ENCODE results near the gene UCK1. TPM values are rescaled to one million over a fixed set of nuclear protein-coding genes. Genes with fewer than 3 reads are reported as not detected.

The UCK1 gene
- polyA plus RNA-seq, 3 donors, result 15.9 to 19.9 (median 16.3) TPM

- no peak for TF ChIP-seq CTCF (IDR thresholded peaks at IDR 0.05)
- H3K79me2 ChIP-seq (ENCODE audit: insufficient read depth, low read length), result no peaks in the 10 kb centered on the region
- H3K9ac ChIP-seq (ENCODE audit: insufficient read depth, low read length, poor library complexity, severe bottlenecking), result no peak overlapping the region
- no peak for DNase-seq
- H3K4me2 ChIP-seq (replicated peaks; ENCODE audit: extremely low read depth, low read length, poor library complexity, severe bottlenecking), result no peak overlapping the region
- H3K4me1 ChIP-seq (ENCODE audit: control insufficient read depth in 1 of 2, insufficient read depth in 2 of 2, low read length in 2 of 2), result no peaks in the 10 kb centered on the region
- Mint-ChIP-seq H3K27me3 (ENCODE audit: low read depth in 3 of 3) (peaks cover 69 to 79% (median 69%) of the 10 kb centered on the region in 3 donors), H3K9me3 (peaks cover 15 to 63% (median 50%) of the 10 kb centered on the region in 7 donors), H3K4me1 (peaks cover 6% of the 10 kb centered on the region), H3K36me3 (peaks cover 10 to 16% of the 10 kb centered on the region in 2 donors), H3K27ac (no peak overlapping the region), H3K4me3 (peak overlapping the region in 1 of 2 donors; percentile 85)
- no peaks in the 10 kb centered on the region for H3K36me3 ChIP-seq (replicated peaks in 1 of 2; ENCODE audit: control insufficient read depth in 1 of 2, insufficient read depth in 2 of 2, low read length in 2 of 2)
- intact Hi-C loops (cut with micrococcal nuclease), result no loop called here
- no peaks in the 10 kb centered on the region for H4K20me1 ChIP-seq (ENCODE audit: insufficient read depth, low read length)
- no peak overlapping the region for H3K4me3 ChIP-seq (replicated peaks in 1 of 3; ENCODE audit: low read depth in 2 of 3, low read length in 3 of 3)
- peaks cover 30 to 53% of the 10 kb centered on the region in 2 donors for H3K27me3 ChIP-seq (ENCODE audit: control insufficient read depth in 2 of 2, insufficient read depth in 2 of 2, low read length in 2 of 2)
- WGBS (ENCODE audit: insufficient coverage), result 7% methylated on average over 29 of the region's 30 CpGs
- no peak overlapping the region for H2AFZ ChIP-seq (ENCODE audit: insufficient read depth, low read depth, low read length, poor library complexity, severe bottlenecking)
- no peak overlapping the region for H3K27ac ChIP-seq (ENCODE audit: low read depth in 1 of 2, low read length in 2 of 2)
- peaks cover 39 to 45% of the 10 kb centered on the region in 2 donors for H3K9me3 ChIP-seq (replicated peaks in 1 of 2; ENCODE audit: control insufficient read depth in 1 of 2, insufficient read depth in 1 of 2, low read length in 2 of 2)
Measured at GRCh38 chr9:131545786-131546335, 14.8 kb upstream of the UCK1 start.

- peaks cover 15 to 63% (median 50%) of the 10 kb centered on the region in 7 donors for H3K9me3 Mint-ChIP-seq
- H3K4me3 ChIP-seq (replicated peaks in 1 of 3; ENCODE audit: low read depth in 2 of 3, low read length in 3 of 3), result no peak within 1 kb of the TSS
- H3K9me3 ChIP-seq (replicated peaks in 1 of 2; ENCODE audit: control insufficient read depth in 1 of 2, insufficient read depth in 1 of 2, low read length in 2 of 2), result peaks cover 39 to 45% of the 10 kb centered on the region in 2 donors
Measured at GRCh38 chr9:131545003-131545785, 14.1 kb upstream of the UCK1 start, which contains the start of gene PRRT1B. TSS of gene PRRT1B (plus strand) at chr9:131545523. CDS start at chr9:131545616, 93 bp downstream.

More at GRCh38 chr9:131545003-131545785, 14.1 kb upstream of the UCK1 start, which contains the start of gene PRRT1B:
- Mint-ChIP-seq H3K4me1 (peaks cover 6% of the 10 kb centered on the region), H3K36me3 (peaks cover 10 to 16% of the 10 kb centered on the region in 2 donors), H3K4me3 (peak within 1 kb of the TSS in 1 of 2 donors; percentile 85), H3K27me3 (ENCODE audit: low read depth in 3 of 3) (peaks cover 67 to 77% (median 68%) of the 10 kb centered on the region in 3 donors), H3K27ac (no peak within 1 kb of the TSS)
- Histone ChIP-seq H2AFZ (ENCODE audit: insufficient read depth, low read depth, low read length, poor library complexity, severe bottlenecking) (no peak within 1 kb of the TSS), H3K4me2 (replicated peaks; ENCODE audit: extremely low read depth, low read length, poor library complexity, severe bottlenecking) (no peak within 1 kb of the TSS), H4K20me1 (ENCODE audit: insufficient read depth, low read length) (no peaks in the 10 kb centered on the region), H3K27ac (ENCODE audit: low read depth in 1 of 2, low read length in 2 of 2) (no peak within 1 kb of the TSS), H3K36me3 (replicated peaks in 1 of 2; ENCODE audit: control insufficient read depth in 1 of 2, insufficient read depth in 2 of 2, low read length in 2 of 2) (no peaks in the 10 kb centered on the region), H3K79me2 (ENCODE audit: insufficient read depth, low read length) (no peaks in the 10 kb centered on the region), H3K4me1 (ENCODE audit: control insufficient read depth in 1 of 2, insufficient read depth in 2 of 2, low read length in 2 of 2) (no peaks in the 10 kb centered on the region), H3K9ac (ENCODE audit: insufficient read depth, low read length, poor library complexity, severe bottlenecking) (no peak within 1 kb of the TSS), H3K27me3 (ENCODE audit: control insufficient read depth in 2 of 2, insufficient read depth in 2 of 2, low read length in 2 of 2) (peaks cover 30 to 55% of the 10 kb centered on the region in 2 donors)
- intact Hi-C loops (cut with micrococcal nuclease), result no loop called here
- 31% methylated on average over 46 of the region's 50 CpGs for WGBS (ENCODE audit: insufficient coverage)
- TF ChIP-seq CTCF (IDR thresholded peaks at IDR 0.05), result no peak
- DNase-seq, result no peak

Measured in CD14-positive monocyte (primary cell).